ENCODE results near the gene PGAP6. TPM values are rescaled to one million over a fixed set of nuclear protein-coding genes. Genes with fewer than 3 reads are reported as not detected.

The PGAP6 gene
- total RNA-seq, 1 donor from 2014 or later, result 14.8 TPM

Other genes starting within 250 kb of the PGAP6 start
- 11.1 TPM for gene NPRL3, start 243.3 kb downstream of the PGAP6 start, total RNA-seq
- gene HBZ, start 229.3 kb downstream of the PGAP6 start, total RNA-seq, result not detected
- gene HBM, start 216.0 kb downstream of the PGAP6 start, total RNA-seq, result 4.4 TPM
- gene HBA2, start 209.1 kb downstream of the PGAP6 start, total RNA-seq, result 393 TPM
- 167 TPM for gene HBA1, start 205.3 kb downstream of the PGAP6 start, total RNA-seq
- 3.4 TPM for gene HBQ1, start 201.5 kb downstream of the PGAP6 start, total RNA-seq
- gene LUC7L, start 152.5 kb downstream of the PGAP6 start, total RNA-seq, result 60.5 TPM
- 17.9 TPM for gene FAM234A, start 147.2 kb downstream of the PGAP6 start, total RNA-seq
- 9.6 TPM for gene RGS11, start 106.0 kb downstream of the PGAP6 start, total RNA-seq
- gene ARHGDIG, start 101.4 kb downstream of the PGAP6 start, total RNA-seq, result 29.5 TPM
- 10.8 TPM for gene PDIA2, start 98.8 kb downstream of the PGAP6 start, total RNA-seq
- 12.8 TPM for gene AXIN1, start 29.3 kb downstream of the PGAP6 start, total RNA-seq
- 26.8 TPM for gene MRPL28, start 11.4 kb downstream of the PGAP6 start, total RNA-seq
- gene NME4, start 15.2 kb upstream of the PGAP6 start, total RNA-seq, result 11.6 TPM
- 7.9 TPM for gene DECR2, start 19.9 kb upstream of the PGAP6 start, total RNA-seq
- 29.0 TPM for gene RAB11FIP3, start 43.7 kb upstream of the PGAP6 start, total RNA-seq
- 9.1 TPM for gene CAPN15, start 145.7 kb upstream of the PGAP6 start, total RNA-seq
- gene PRR35, start 178.4 kb upstream of the PGAP6 start, total RNA-seq, result not detected
- 0.25 TPM for gene NHLRC4, start 185.0 kb upstream of the PGAP6 start, total RNA-seq
- gene PIGQ, start 188.0 kb upstream of the PGAP6 start, total RNA-seq, result 22.1 TPM
- gene RAB40C, start 208.1 kb upstream of the PGAP6 start, total RNA-seq, result 20.9 TPM
- 0.74 TPM for gene WFIKKN1, start 249.0 kb upstream of the PGAP6 start, total RNA-seq